ENCODE results near the gene MAP4K1.

The MAP4K1 gene

DNA sequence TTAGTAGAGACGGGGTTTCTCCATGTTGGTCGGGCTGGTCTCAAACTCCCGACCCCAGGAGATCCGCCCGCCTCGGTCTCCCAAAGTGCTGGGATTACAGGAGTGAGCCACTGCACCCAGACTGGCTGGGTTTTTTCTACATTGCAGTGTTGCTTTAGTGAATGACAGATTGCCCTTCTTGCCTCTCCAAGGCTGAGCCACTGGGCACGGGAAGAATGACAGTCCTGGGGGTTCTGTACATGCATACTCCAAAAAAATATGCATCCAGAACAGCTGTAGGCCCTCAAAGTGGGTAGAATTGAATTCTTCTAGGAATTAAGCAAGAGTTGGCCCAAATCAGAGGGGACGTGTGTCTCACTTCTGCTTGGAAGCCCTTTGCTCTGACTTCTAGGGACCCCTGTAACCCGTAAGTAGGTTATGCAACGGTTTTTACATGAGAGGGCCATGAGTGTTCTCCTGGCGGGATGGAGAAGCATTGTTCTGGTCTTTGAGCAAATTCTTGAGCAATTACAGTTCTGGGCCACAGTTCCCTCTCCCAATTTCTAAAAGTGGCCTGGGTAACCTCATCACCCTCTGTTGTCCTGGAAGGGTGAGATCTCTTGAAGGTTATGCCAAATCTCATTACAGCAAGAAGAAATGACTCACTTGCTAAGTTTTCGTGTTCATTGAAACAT, 33.3 kb upstream of the MAP4K1 start:
- no peak overlapping the region for H3K27ac ChIP-seq (ENCODE audit: low read length)
- H4K20me1 ChIP-seq (ENCODE audit: insufficient read depth, low read length), result peaks cover 66% of the 10 kb centered on the region

DNA sequence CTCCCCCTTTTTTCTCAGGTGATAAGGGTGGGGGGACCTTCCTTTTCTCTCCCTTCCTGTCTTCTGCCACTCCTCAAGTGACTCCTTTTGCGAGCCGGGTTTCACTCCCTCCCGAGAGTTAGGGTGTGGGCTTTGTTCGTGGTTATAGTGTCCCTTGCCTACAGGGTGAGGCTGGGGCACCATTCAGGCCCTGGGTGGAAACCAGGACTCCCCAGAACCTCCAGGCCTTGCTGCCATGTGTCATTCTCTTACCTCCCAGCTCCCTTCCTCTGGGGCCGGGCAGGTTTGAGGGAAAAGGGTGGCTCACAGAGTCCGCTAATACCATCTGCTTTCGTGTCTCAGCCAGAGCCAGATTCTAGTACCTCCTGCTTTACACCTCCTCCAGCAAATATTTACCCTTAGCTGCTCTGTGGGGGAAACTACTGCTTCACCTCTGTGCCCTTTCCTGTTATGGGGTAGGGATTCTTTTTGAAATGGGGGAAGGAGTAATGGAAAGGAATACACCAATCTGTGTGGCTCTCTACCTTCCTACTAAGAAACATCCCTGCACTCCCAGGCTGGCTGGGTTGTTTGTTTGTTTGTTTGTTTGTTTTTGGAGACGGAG, 32.5 kb upstream of the MAP4K1 start:
- peak overlapping the region; percentile 99; the same call in 1 of the 2 replicates for H3K4me3 ChIP-seq (ENCODE audit: low read length)
- TF ChIP-seq, protein P1, sequence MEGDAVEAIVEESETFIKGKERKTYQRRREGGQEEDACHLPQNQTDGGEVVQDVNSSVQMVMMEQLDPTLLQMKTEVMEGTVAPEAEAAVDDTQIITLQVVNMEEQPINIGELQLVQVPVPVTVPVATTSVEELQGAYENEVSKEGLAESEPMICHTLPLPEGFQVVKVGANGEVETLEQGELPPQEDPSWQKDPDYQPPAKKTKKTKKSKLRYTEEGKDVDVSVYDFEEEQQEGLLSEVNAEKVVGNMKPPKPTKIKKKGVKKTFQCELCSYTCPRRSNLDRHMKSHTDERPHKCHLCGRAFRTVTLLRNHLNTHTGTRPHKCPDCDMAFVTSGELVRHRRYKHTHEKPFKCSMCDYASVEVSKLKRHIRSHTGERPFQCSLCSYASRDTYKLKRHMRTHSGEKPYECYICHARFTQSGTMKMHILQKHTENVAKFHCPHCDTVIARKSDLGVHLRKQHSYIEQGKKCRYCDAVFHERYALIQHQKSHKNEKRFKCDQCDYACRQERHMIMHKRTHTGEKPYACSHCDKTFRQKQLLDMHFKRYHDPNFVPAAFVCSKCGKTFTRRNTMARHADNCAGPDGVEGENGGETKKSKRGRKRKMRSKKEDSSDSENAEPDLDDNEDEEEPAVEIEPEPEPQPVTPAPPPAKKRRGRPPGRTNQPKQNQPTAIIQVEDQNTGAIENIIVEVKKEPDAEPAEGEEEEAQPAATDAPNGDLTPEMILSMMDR (IDR thresholded peaks at IDR 0.05; ENCODE audit: low read depth, low read length), result no peak
- TF ChIP-seq EZH2phosphoT487 (IDR thresholded peaks at IDR 0.05; ENCODE audit: low read depth), result no peak
- peaks cover 58% of the 10 kb centered on the region for H4K20me1 ChIP-seq (ENCODE audit: insufficient read depth, low read length)
- no peak overlapping the region for H3K27ac ChIP-seq (ENCODE audit: low read length)
- peaks cover 78% of the 10 kb centered on the region for H3K79me2 ChIP-seq (ENCODE audit: low read length)
- H3K27me3 ChIP-seq (ENCODE audit: low read depth, low read length), result no peaks in the 10 kb centered on the region
- peaks cover 49% of the 10 kb centered on the region for H3K4me1 ChIP-seq (ENCODE audit: low read length)
- no peak overlapping the region for H3K9ac ChIP-seq (ENCODE audit: low read length)
- no peak overlapping the region for H2AFZ ChIP-seq (ENCODE audit: low read depth, low read length)
- no peaks in the 10 kb centered on the region for H3K9me3 ChIP-seq (ENCODE audit: insufficient read depth, low read length)
- peaks cover 29% of the 10 kb centered on the region for H3K36me3 ChIP-seq (replicated peaks; ENCODE audit: low read depth, low read length)
- peak overlapping the region; percentile 94; the same call in 1 of the 2 replicates for H3K4me2 ChIP-seq (ENCODE audit: low read length)

More for the DNA sequence above, 33.3 kb upstream of the MAP4K1 start:
- Histone ChIP-seq H3K9ac (ENCODE audit: low read length) (no peak overlapping the region), H3K9me3 (ENCODE audit: insufficient read depth, low read length) (no peaks in the 10 kb centered on the region), H3K4me3 (ENCODE audit: low read length) (no peak overlapping the region), H2AFZ (ENCODE audit: low read depth, low read length) (no peak overlapping the region), H3K36me3 (replicated peaks; ENCODE audit: low read depth, low read length) (peaks cover 31% of the 10 kb centered on the region), H3K4me1 (ENCODE audit: low read length) (peaks cover 56% of the 10 kb centered on the region), H3K4me2 (ENCODE audit: low read length) (no peak overlapping the region), H3K27me3 (ENCODE audit: low read depth, low read length) (no peaks in the 10 kb centered on the region), H3K79me2 (ENCODE audit: low read length) (peaks cover 86% of the 10 kb centered on the region)
- TF ChIP-seq EZH2phosphoT487 (IDR thresholded peaks at IDR 0.05; ENCODE audit: low read depth), result no peak
- TF ChIP-seq, protein P1 (IDR thresholded peaks at IDR 0.05; ENCODE audit: low read depth, low read length), result no peak

DNA sequence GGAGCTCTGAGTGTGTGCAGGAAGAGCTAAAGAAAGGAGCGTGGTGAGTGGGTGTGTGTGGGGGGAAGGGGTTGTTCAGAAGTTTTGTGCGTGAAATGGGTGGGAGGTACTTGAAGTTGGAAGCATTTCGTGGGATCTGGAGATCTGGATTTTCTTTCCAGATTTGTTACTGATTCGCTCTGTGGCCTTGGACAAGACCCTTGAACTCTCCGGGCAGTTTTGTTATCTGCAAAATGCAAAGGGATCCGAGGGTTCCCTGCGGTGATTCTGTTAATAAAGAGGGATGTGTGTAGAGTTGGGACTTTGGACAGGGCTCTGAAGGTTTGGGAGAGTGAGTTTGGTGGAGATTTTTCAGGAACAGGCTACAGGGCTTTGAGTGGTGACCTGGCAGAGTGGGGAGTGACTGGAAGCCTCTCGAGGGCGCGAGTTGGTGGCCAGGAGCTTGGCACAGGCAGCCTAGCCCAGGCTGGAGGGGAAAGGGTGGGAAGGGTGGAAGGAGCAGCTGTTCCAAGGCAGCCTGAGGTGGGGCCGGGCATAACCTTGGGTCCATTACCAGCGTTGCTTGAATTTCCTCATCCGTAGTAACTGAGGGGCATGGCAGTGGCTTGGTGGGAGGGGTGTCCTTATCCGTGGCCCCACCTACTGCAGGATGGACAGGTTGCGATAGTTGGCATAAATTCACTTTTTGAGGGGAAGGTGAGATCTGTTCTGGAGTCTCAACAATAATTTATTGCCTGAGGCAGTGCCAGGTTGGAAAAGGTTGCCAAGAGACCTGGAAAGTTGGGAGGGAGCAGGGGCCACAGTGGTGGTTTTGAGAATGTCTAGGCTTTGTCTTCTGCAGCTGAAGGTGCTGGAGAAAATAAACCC, 31.8 kb upstream of the MAP4K1 start:
- Histone ChIP-seq H3K36me3 (replicated peaks; ENCODE audit: low read depth, low read length) (peaks cover 24% of the 10 kb centered on the region), H3K4me1 (ENCODE audit: low read length) (peaks cover 41% of the 10 kb centered on the region), H2AFZ (ENCODE audit: low read depth, low read length) (no peak overlapping the region), H3K27me3 (ENCODE audit: low read depth, low read length) (no peaks in the 10 kb centered on the region), H3K79me2 (ENCODE audit: low read length) (peaks cover 71% of the 10 kb centered on the region), H3K27ac (ENCODE audit: low read length) (no peak overlapping the region), H4K20me1 (ENCODE audit: insufficient read depth, low read length) (peaks cover 51% of the 10 kb centered on the region), H3K9me3 (ENCODE audit: insufficient read depth, low read length) (no peaks in the 10 kb centered on the region), H3K9ac (ENCODE audit: low read length) (peak overlapping the region; percentile 99), H3K4me2 (ENCODE audit: low read length) (peak overlapping the region; percentile 94), H3K4me3 (ENCODE audit: low read length) (peak overlapping the region; percentile 99)
- TF ChIP-seq, protein P1 (IDR thresholded peaks at IDR 0.05; ENCODE audit: low read depth, low read length), result no peak
- TF ChIP-seq EZH2phosphoT487 (IDR thresholded peaks at IDR 0.05; ENCODE audit: low read depth), result no peak

Data from OCI-LY3 (cell line).